HEK293 (cell line): Measurements from ENCODE around the gene RBM19.

Experiments used
- CTCF ChIP-seq: fragments of 450-650 bp; formaldehyde crosslinking; IDR thresholded peaks from 2 replicates; pipeline ENCODE4 v1.5.1; 2016; ENCODE audit warnings: missing biosample characterization, missing genetic modification characterization
- HOXD13 ChIP-seq: sonication (generic); formaldehyde crosslinking; IDR thresholded peaks from 2 replicates; pipeline ENCODE4 v1.8.0; 2022; ENCODE audit warnings: missing genetic modification reagents, borderline replicate concordance
- KLF9 ChIP-seq: fragments of 450-650 bp; formaldehyde crosslinking; IDR thresholded peaks from 2 replicates; pipeline ENCODE4 v1.5.1; 2016; ENCODE audit warnings: missing biosample characterization, missing genetic modification characterization, low read depth
- ZNF274 ChIP-seq, 2 experiments: fragments of 200-500 bp in 1 of 2; fragments of 450-650 bp in 1 of 2; sonication (Bioruptor generic) in 1 of 2; formaldehyde crosslinking in 1 of 2; IDR thresholded peaks; 2 replicates each; pipeline versions ENCODE4 v1.5.1 to v1.6.1; 2014 to 2016; ENCODE audit warnings: borderline replicate concordance in 1 of 2, inconsistent platforms in 1 of 2, low read length in 1 of 2, missing biosample characterization in 1 of 2, missing genetic modification characterization in 1 of 2
- ZNF404 ChIP-seq: fragments of 450-650 bp; formaldehyde crosslinking; IDR thresholded peaks from 2 replicates; pipeline ENCODE4 v1.5.1; 2017; ENCODE audit warnings: missing biosample characterization, missing genetic modification characterization
- ZNF449 ChIP-seq: fragments of 450-650 bp; formaldehyde crosslinking; IDR thresholded peaks from 2 replicates; pipeline ENCODE4 v1.5.1; 2017; ENCODE audit warnings: missing biosample characterization, mild to moderate bottlenecking, missing genetic modification characterization, moderate library complexity
- TF ChIP-seq, protein P1 (sequence below): fragments of 450-650 bp; formaldehyde crosslinking; IDR thresholded peaks from 2 replicates; pipeline ENCODE4 v1.5.1; 2017; ENCODE audit warnings: missing biosample characterization, missing genetic modification characterization
- TF ChIP-seq, protein P2 (sequence below): fragments of 450-650 bp; formaldehyde crosslinking; IDR thresholded peaks from 2 replicates; pipeline ENCODE4 v1.5.0; 2017; ENCODE audit warnings: missing biosample characterization, missing genetic modification characterization, borderline replicate concordance
- TF ChIP-seq, protein P3 (sequence below): fragments of 450-650 bp; formaldehyde crosslinking; IDR thresholded peaks from 2 replicates; pipeline ENCODE4 v1.5.1; 2016; ENCODE audit warnings: missing biosample characterization, missing genetic modification characterization

GRCh38 chr12:113971392-113971791 lies 5.3 kb upstream of the RBM19 start:
- TF ChIP-seq, protein P1, sequence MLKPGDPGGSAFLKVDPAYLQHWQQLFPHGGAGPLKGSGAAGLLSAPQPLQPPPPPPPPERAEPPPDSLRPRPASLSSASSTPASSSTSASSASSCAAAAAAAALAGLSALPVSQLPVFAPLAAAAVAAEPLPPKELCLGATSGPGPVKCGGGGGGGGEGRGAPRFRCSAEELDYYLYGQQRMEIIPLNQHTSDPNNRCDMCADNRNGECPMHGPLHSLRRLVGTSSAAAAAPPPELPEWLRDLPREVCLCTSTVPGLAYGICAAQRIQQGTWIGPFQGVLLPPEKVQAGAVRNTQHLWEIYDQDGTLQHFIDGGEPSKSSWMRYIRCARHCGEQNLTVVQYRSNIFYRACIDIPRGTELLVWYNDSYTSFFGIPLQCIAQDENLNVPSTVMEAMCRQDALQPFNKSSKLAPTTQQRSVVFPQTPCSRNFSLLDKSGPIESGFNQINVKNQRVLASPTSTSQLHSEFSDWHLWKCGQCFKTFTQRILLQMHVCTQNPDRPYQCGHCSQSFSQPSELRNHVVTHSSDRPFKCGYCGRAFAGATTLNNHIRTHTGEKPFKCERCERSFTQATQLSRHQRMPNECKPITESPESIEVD (tag by site-specific recombination) = no peak
- TF ChIP-seq, protein P2, sequence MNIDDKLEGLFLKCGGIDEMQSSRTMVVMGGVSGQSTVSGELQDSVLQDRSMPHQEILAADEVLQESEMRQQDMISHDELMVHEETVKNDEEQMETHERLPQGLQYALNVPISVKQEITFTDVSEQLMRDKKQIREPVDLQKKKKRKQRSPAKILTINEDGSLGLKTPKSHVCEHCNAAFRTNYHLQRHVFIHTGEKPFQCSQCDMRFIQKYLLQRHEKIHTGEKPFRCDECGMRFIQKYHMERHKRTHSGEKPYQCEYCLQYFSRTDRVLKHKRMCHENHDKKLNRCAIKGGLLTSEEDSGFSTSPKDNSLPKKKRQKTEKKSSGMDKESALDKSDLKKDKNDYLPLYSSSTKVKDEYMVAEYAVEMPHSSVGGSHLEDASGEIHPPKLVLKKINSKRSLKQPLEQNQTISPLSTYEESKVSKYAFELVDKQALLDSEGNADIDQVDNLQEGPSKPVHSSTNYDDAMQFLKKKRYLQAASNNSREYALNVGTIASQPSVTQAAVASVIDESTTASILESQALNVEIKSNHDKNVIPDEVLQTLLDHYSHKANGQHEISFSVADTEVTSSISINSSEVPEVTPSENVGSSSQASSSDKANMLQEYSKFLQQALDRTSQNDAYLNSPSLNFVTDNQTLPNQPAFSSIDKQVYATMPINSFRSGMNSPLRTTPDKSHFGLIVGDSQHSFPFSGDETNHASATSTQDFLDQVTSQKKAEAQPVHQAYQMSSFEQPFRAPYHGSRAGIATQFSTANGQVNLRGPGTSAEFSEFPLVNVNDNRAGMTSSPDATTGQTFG (tag by site-specific recombination) = no peak
- TF ChIP-seq CTCF (tag by site-specific recombination) (no peak), HOXD13 (CRISPR knock-in tag) (no peak), ZNF274 (IDR thresholded peaks at IDR 0.05; ENCODE audit: low read length) (no peak), ZNF274 (tag by site-specific recombination; IDR thresholded peaks at IDR 0.05; ENCODE audit: borderline replicate concordance) (no peak), KLF9 (tag by site-specific recombination) (no peak), ZNF404 (tag by site-specific recombination) (no peak), ZNF449 (tag by site-specific recombination) (no peak)
- TF ChIP-seq, protein P3, sequence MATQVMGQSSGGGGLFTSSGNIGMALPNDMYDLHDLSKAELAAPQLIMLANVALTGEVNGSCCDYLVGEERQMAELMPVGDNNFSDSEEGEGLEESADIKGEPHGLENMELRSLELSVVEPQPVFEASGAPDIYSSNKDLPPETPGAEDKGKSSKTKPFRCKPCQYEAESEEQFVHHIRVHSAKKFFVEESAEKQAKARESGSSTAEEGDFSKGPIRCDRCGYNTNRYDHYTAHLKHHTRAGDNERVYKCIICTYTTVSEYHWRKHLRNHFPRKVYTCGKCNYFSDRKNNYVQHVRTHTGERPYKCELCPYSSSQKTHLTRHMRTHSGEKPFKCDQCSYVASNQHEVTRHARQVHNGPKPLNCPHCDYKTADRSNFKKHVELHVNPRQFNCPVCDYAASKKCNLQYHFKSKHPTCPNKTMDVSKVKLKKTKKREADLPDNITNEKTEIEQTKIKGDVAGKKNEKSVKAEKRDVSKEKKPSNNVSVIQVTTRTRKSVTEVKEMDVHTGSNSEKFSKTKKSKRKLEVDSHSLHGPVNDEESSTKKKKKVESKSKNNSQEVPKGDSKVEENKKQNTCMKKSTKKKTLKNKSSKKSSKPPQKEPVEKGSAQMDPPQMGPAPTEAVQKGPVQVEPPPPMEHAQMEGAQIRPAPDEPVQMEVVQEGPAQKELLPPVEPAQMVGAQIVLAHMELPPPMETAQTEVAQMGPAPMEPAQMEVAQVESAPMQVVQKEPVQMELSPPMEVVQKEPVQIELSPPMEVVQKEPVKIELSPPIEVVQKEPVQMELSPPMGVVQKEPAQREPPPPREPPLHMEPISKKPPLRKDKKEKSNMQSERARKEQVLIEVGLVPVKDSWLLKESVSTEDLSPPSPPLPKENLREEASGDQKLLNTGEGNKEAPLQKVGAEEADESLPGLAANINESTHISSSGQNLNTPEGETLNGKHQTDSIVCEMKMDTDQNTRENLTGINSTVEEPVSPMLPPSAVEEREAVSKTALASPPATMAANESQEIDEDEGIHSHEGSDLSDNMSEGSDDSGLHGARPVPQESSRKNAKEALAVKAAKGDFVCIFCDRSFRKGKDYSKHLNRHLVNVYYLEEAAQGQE (tag by site-specific recombination) = no peak
